H1 (cell line): ENCODE data around the gene LMAN2. TPM values are rescaled to one million over a fixed set of nuclear protein-coding genes. Genes with fewer than 3 reads are reported as not detected.

Experiments
- CBX5 ChIP-seq: fragments of 300-800, 300-1000 bp; sonication (generic); IDR thresholded peaks from 2 replicates; pipeline ENCODE4 v1.7.1; 2016; ENCODE audit warnings: antibody characterized with exemption, low read length, low read depth
- CBX8 ChIP-seq: fragments of 300-800, 300-1000 bp; sonication (generic); IDR thresholded peaks from 2 replicates; pipeline ENCODE4 v1.7.1; 2016; ENCODE audit warnings: low read depth, low read length, borderline replicate concordance
- HDAC6 ChIP-seq: IDR thresholded peaks from one replicate; pipeline ENCODE4 v1.7.1; 2012; ENCODE audit warnings: low read depth, mild to moderate bottlenecking, inconsistent platforms, low read length, moderate library complexity
- KDM1A ChIP-seq: fragments of 200-600, 300-600 bp; sonication (generic); IDR thresholded peaks from 2 replicates; pipeline ENCODE4 v1.7.1; 2016; ENCODE audit warnings: mild to moderate bottlenecking, low read length, borderline replicate concordance
- MAX ChIP-seq: IDR thresholded peaks from 2 replicates; pipeline ENCODE4 v1.6.1; 2012; ENCODE audit warnings: inconsistent platforms
- RNF2 ChIP-seq: fragments of 200-900, 300-1000 bp; sonication (generic); IDR thresholded peaks from 2 replicates; pipeline ENCODE4 v1.7.1; 2016; ENCODE audit warnings: borderline replicate concordance, low read depth, mild to moderate bottlenecking, antibody characterized with exemption, low read length; ENCODE audit not compliant: poor library complexity, severe bottlenecking; ENCODE audit errors: missing control alignments
- SIN3A ChIP-seq, 2 experiments: IDR thresholded peaks in 1 of 2; conservative IDR thresholded peaks in 1 of 2; 2 replicates each; pipeline ENCODE4 v1.6.1; 2011 to 2012; ENCODE audit warnings: low read length in 2 of 2, improper control_type of control experiment in 1 of 2, low read depth in 1 of 2, mild to moderate bottlenecking in 1 of 2
- polyA plus RNA-seq, 7 experiments: library from polyadenylated mRNA; depleted of rRNA in 3 of 7; stranded (reverse) in 5 of 7; unstranded in 2 of 7; fragments of >200 nt in 5 of 7; fragments of 200-250 nt in 2 of 7; gene quantifications; 1 replicate in 5 of 7; 2 replicates in 1 of 7; 4 replicates in 1 of 7; pipeline versions ENCODE4 v1.2.1 to v1.2.3, GENCODE V29; 2011 to 2013; ENCODE audit warnings: missing spikeins in 2 of 7, mixed read lengths in 2 of 7
- total RNA-seq: library from RNA; stranded (reverse); fragmentation: NEBNext Ultra II Directional; extraction: Animal tissue kit (Norgen Biotek cat#: 25700); gene quantifications from 2 replicates; pipeline ENCODE4 v1.2.1, GENCODE V29; 2021
- TF ChIP-seq, protein P1 (sequence below): fragments of 300-600 bp; sonication (generic); IDR thresholded peaks from 2 replicates; pipeline ENCODE4 v1.7.1; 2012; ENCODE audit warnings: low read length, moderate library complexity, mild to moderate bottlenecking, inconsistent platforms; ENCODE audit not compliant: insufficient replicate concordance

The LMAN2 gene
- total and polyA plus RNA-seq, 2 of the 8 experiments (the other 6 are each of a cell fraction or from before 2014, with no cell fraction given): 116 to 225 TPM

GRCh38 chr5:177390363-177391300 lies 39.2 kb upstream of the LMAN2 start (continued):
- TF ChIP-seq, protein P1, sequence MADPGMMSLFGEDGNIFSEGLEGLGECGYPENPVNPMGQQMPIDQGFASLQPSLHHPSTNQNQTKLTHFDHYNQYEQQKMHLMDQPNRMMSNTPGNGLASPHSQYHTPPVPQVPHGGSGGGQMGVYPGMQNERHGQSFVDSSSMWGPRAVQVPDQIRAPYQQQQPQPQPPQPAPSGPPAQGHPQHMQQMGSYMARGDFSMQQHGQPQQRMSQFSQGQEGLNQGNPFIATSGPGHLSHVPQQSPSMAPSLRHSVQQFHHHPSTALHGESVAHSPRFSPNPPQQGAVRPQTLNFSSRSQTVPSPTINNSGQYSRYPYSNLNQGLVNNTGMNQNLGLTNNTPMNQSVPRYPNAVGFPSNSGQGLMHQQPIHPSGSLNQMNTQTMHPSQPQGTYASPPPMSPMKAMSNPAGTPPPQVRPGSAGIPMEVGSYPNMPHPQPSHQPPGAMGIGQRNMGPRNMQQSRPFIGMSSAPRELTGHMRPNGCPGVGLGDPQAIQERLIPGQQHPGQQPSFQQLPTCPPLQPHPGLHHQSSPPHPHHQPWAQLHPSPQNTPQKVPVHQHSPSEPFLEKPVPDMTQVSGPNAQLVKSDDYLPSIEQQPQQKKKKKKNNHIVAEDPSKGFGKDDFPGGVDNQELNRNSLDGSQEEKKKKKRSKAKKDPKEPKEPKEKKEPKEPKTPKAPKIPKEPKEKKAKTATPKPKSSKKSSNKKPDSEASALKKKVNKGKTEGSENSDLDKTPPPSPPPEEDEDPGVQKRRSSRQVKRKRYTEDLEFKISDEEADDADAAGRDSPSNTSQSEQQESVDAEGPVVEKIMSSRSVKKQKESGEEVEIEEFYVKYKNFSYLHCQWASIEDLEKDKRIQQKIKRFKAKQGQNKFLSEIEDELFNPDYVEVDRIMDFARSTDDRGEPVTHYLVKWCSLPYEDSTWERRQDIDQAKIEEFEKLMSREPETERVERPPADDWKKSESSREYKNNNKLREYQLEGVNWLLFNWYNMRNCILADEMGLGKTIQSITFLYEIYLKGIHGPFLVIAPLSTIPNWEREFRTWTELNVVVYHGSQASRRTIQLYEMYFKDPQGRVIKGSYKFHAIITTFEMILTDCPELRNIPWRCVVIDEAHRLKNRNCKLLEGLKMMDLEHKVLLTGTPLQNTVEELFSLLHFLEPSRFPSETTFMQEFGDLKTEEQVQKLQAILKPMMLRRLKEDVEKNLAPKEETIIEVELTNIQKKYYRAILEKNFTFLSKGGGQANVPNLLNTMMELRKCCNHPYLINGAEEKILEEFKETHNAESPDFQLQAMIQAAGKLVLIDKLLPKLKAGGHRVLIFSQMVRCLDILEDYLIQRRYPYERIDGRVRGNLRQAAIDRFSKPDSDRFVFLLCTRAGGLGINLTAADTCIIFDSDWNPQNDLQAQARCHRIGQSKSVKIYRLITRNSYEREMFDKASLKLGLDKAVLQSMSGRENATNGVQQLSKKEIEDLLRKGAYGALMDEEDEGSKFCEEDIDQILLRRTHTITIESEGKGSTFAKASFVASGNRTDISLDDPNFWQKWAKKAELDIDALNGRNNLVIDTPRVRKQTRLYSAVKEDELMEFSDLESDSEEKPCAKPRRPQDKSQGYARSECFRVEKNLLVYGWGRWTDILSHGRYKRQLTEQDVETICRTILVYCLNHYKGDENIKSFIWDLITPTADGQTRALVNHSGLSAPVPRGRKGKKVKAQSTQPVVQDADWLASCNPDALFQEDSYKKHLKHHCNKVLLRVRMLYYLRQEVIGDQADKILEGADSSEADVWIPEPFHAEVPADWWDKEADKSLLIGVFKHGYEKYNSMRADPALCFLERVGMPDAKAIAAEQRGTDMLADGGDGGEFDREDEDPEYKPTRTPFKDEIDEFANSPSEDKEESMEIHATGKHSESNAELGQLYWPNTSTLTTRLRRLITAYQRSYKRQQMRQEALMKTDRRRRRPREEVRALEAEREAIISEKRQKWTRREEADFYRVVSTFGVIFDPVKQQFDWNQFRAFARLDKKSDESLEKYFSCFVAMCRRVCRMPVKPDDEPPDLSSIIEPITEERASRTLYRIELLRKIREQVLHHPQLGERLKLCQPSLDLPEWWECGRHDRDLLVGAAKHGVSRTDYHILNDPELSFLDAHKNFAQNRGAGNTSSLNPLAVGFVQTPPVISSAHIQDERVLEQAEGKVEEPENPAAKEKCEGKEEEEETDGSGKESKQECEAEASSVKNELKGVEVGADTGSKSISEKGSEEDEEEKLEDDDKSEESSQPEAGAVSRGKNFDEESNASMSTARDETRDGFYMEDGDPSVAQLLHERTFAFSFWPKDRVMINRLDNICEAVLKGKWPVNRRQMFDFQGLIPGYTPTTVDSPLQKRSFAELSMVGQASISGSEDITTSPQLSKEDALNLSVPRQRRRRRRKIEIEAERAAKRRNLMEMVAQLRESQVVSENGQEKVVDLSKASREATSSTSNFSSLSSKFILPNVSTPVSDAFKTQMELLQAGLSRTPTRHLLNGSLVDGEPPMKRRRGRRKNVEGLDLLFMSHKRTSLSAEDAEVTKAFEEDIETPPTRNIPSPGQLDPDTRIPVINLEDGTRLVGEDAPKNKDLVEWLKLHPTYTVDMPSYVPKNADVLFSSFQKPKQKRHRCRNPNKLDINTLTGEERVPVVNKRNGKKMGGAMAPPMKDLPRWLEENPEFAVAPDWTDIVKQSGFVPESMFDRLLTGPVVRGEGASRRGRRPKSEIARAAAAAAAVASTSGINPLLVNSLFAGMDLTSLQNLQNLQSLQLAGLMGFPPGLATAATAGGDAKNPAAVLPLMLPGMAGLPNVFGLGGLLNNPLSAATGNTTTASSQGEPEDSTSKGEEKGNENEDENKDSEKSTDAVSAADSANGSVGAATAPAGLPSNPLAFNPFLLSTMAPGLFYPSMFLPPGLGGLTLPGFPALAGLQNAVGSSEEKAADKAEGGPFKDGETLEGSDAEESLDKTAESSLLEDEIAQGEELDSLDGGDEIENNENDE: no peak
- TF ChIP-seq HDAC6 (no peak), RNF2 (no peak), SIN3A (conservative IDR thresholded peaks at IDR 0.05 in 1 of 2, IDR thresholded peaks at IDR 0.05 in 1 of 2; ENCODE audit: low read depth in 1 of 2, low read length in 2 of 2) (peak in 1 of 2 experiments; percentile 95; a peak in 3 of 4 replicates), MAX (peak; percentile 98), CBX8 (no peak), CBX5 (no peak), KDM1A (peak; percentile 88)
